ENCODE data around the gene ZNF737. TPM values are rescaled to one million over a fixed set of nuclear protein-coding genes. Genes with fewer than 3 reads are reported as not detected.
"Not testable (repeated sequence)": the region's sequence is repeated elsewhere in the genome, so short reads cannot be mapped to it uniquely, and the experiment has no call there.

The ZNF737 gene
- 21.2 and 39.7 TPM in 2 replicates for total RNA-seq (2014; rRNA removed; shearing (Covaris generic); ENCODE audit: low replicate concordance)

DNA sequence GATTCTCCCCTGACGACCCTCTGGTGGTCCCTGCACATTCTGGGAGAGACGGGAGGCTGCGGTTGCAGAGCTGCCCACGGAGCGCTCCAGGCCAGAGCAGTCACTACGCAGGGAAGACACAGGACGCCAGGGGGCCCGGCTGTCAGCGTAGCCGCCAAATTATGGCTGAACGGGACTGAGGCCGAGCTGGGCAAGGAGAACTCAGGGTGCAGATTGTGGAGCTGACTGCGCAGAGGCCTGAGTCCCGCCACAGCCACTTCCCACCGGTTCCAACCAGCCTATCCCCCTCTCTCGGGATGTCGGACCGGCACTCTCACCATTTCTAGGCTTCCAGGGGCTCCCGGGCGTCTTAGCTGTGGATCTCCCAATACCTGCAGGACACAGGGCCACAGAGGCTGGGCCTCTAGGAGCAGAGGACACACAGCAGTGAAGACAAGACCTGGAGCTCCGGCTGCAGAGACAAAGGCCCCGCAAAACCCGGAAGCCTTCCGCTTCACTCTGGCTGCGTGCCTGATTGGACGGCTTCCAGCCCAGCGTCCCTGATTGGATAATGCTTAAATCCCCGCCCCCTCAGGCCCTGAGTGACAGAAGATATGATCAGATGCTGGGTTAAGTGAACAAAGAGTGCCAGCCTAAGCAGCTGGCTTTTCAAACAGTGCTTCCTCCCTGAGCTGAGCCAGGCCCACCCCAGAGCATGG, at the start of gene ZNF737:
Gene ZNF737, minus strand, starts transcription at position 461 of the 698 bp plus-strand sequence. Its CDS starts 141 bp downstream, at position 320.
- peak; percentile 98 for DNase-seq
- H3K27ac ChIP-seq (ENCODE audit: low read length) = peak within 1 kb of the TSS; percentile 71
- H3K4me2 ChIP-seq (ENCODE audit: low read depth, low read length, poor library complexity, severe bottlenecking) = peak within 1 kb of the TSS; percentile 71
- peak within 1 kb of the TSS; percentile 80 for H3K4me3 ChIP-seq (ENCODE audit: low read length)
- H3K9me3 ChIP-seq (ENCODE audit: low read length) = peaks cover 5% of the 10 kb centered on the region
- no peak within 1 kb of the TSS; the same call in 1 of the 2 replicates for H2AFZ ChIP-seq (ENCODE audit: low read length)
- peaks cover 47% of the 10 kb centered on the region for H3K79me2 ChIP-seq (ENCODE audit: low read length)
- H3K4me1 ChIP-seq (ENCODE audit: low read length) = peaks cover 5% of the 10 kb centered on the region; the same call in 1 of the 2 replicates
- no peaks in the 10 kb centered on the region for H3K27me3 ChIP-seq (ENCODE audit: low read length)
- peaks cover 30% of the 10 kb centered on the region for H3K36me3 ChIP-seq (ENCODE audit: insufficient read depth, low read length)
- no peaks in the 10 kb centered on the region for H4K20me1 ChIP-seq (ENCODE audit: insufficient read depth, low read depth, low read length)
- peak within 1 kb of the TSS; percentile 82 for H3K9ac ChIP-seq (ENCODE audit: low read length)
- H3K9me2 ChIP-seq (replicated peaks; ENCODE audit: insufficient read depth, low read length) = no peaks in the 10 kb centered on the region

GRCh38 chr19:20614971-20615370, 49.4 kb upstream of the ZNF737 start:
- not testable (repeated sequence) for H3K27me3 ChIP-seq (ENCODE audit: low read length); H3K4me2 ChIP-seq (ENCODE audit: low read depth, low read length, poor library complexity, severe bottlenecking); H3K36me3 ChIP-seq (ENCODE audit: insufficient read depth, low read length); H3K79me2 ChIP-seq (ENCODE audit: low read length); DNase-seq; H3K4me3 ChIP-seq (ENCODE audit: low read length); H3K27ac ChIP-seq (ENCODE audit: low read length); H4K20me1 ChIP-seq (ENCODE audit: insufficient read depth, low read depth, low read length); H3K4me1 ChIP-seq (ENCODE audit: low read length); H3K9ac ChIP-seq (ENCODE audit: low read length); H3K9me2 ChIP-seq (replicated peaks; ENCODE audit: insufficient read depth, low read length); H2AFZ ChIP-seq (ENCODE audit: low read length); H3K9me3 ChIP-seq (ENCODE audit: low read length)

GRCh38 chr19:20612711-20613316, 47.2 kb upstream of the ZNF737 start:
- no peak overlapping the region for H3K4me3 ChIP-seq (ENCODE audit: low read length)
- H3K27me3 ChIP-seq (ENCODE audit: low read length) = no peaks in the 10 kb centered on the region
- no peaks in the 10 kb centered on the region for H3K4me1 ChIP-seq (ENCODE audit: low read length)
- DNase-seq = no peak
- H3K36me3 ChIP-seq (ENCODE audit: insufficient read depth, low read length) = no peaks in the 10 kb centered on the region
- no peak overlapping the region for H3K27ac ChIP-seq (ENCODE audit: low read length)
- no peaks in the 10 kb centered on the region for H4K20me1 ChIP-seq (ENCODE audit: insufficient read depth, low read depth, low read length)
- no peak overlapping the region for H3K4me2 ChIP-seq (ENCODE audit: low read depth, low read length, poor library complexity, severe bottlenecking)
- no peaks in the 10 kb centered on the region for H3K9me3 ChIP-seq (ENCODE audit: low read length)
- no peak overlapping the region for H3K9ac ChIP-seq (ENCODE audit: low read length)
- no peak overlapping the region for H2AFZ ChIP-seq (ENCODE audit: low read length)
- H3K9me2 ChIP-seq (replicated peaks; ENCODE audit: insufficient read depth, low read length) = no peaks in the 10 kb centered on the region
- H3K79me2 ChIP-seq (ENCODE audit: low read length) = no peaks in the 10 kb centered on the region

DNA sequence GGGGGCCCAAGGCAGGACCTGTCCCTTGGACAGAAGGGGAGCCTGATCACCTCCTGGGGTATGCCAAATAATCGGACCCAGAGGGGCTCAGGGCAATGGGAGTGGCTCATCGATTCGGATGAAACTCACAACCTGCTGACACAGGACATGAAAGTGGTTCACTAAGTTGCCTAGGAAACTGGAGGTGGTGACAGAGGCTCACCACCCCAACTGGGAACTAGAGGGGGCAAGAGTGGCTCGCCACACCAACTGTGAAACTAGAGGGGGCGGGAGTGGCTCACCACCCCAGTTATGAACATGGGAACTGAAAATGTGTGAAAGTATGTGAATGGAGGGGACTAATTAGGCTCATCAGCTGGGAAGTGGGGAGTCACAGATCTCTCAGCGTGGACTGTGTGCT, 46.3 kb upstream of the ZNF737 start:
- DNase-seq = no peak
- H4K20me1 ChIP-seq (ENCODE audit: insufficient read depth, low read depth, low read length) = no peaks in the 10 kb centered on the region
- no peaks in the 10 kb centered on the region for H3K36me3 ChIP-seq (ENCODE audit: insufficient read depth, low read length)
- H3K27ac ChIP-seq (ENCODE audit: low read length) = no peak overlapping the region
- no peak overlapping the region for H3K4me2 ChIP-seq (ENCODE audit: low read depth, low read length, poor library complexity, severe bottlenecking)
- no peak overlapping the region for H3K4me3 ChIP-seq (ENCODE audit: low read length)
- no peaks in the 10 kb centered on the region for H3K9me2 ChIP-seq (replicated peaks; ENCODE audit: insufficient read depth, low read length)
- no peaks in the 10 kb centered on the region for H3K9me3 ChIP-seq (ENCODE audit: low read length)
- H3K27me3 ChIP-seq (ENCODE audit: low read length) = no peaks in the 10 kb centered on the region
- no peak overlapping the region for H3K9ac ChIP-seq (ENCODE audit: low read length)
- H3K79me2 ChIP-seq (ENCODE audit: low read length) = no peaks in the 10 kb centered on the region
- no peak overlapping the region for H2AFZ ChIP-seq (ENCODE audit: low read length)
- H3K4me1 ChIP-seq (ENCODE audit: low read length) = no peaks in the 10 kb centered on the region

- Histone ChIP-seq H4K20me1 (ENCODE audit: insufficient read depth, low read depth, low read length) (no peaks in the 10 kb centered on the region), H3K36me3 (ENCODE audit: insufficient read depth, low read length) (no peaks in the 10 kb centered on the region), H3K79me2 (ENCODE audit: low read length) (no peaks in the 10 kb centered on the region), H3K4me2 (ENCODE audit: low read depth, low read length, poor library complexity, severe bottlenecking) (no peak overlapping the region), H3K27ac (ENCODE audit: low read length) (no peak overlapping the region), H3K4me3 (ENCODE audit: low read length) (no peak overlapping the region), H3K9me2 (replicated peaks; ENCODE audit: insufficient read depth, low read length) (no peaks in the 10 kb centered on the region), H3K4me1 (ENCODE audit: low read length) (no peaks in the 10 kb centered on the region), H3K27me3 (ENCODE audit: low read length) (no peaks in the 10 kb centered on the region), H3K9ac (ENCODE audit: low read length) (no peak overlapping the region), H3K9me3 (ENCODE audit: low read length) (peaks cover 3% of the 10 kb centered on the region; the same call in 1 of the 2 replicates), H2AFZ (ENCODE audit: low read length) (no peak overlapping the region)
- DNase-seq = peak; percentile 45
Measured at GRCh38 chr19:20607943-20608342, 42.4 kb upstream of the ZNF737 start.

DNA sequence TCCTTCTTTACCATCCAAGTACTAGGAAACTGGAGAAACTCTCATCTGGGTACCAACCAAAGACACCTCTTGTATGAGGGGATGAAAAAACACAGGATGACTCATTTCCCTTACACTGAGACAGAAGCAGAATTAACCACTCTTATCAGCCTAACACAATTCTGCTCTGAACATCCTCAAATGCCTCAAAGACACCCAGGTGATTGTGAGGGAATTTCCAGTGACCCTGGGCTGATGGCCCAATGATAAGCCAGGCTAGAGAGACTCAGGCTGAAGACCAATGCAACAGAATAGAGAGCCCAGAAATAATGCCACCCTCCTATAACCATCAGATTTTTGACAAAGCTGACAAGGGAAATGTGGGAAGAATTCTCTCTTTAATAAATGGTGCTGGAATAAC, 7.0 kb downstream of the ZNF737 start:
- H3K9ac ChIP-seq (ENCODE audit: low read length) = no peak overlapping the region
- peaks cover 69% of the 10 kb centered on the region for H3K36me3 ChIP-seq (ENCODE audit: insufficient read depth, low read length)
- H3K4me3 ChIP-seq (ENCODE audit: low read length) = no peak overlapping the region
- H4K20me1 ChIP-seq (ENCODE audit: insufficient read depth, low read depth, low read length) = no peaks in the 10 kb centered on the region
- H3K4me2 ChIP-seq (ENCODE audit: low read depth, low read length, poor library complexity, severe bottlenecking) = no peak overlapping the region
- peaks cover 34% of the 10 kb centered on the region for H3K9me3 ChIP-seq (ENCODE audit: low read length)
- H3K9me2 ChIP-seq (replicated peaks; ENCODE audit: insufficient read depth, low read length) = no peaks in the 10 kb centered on the region
- H2AFZ ChIP-seq (ENCODE audit: low read length) = no peak overlapping the region
- H3K4me1 ChIP-seq (ENCODE audit: low read length) = no peaks in the 10 kb centered on the region
- peaks cover 93% of the 10 kb centered on the region for H3K79me2 ChIP-seq (ENCODE audit: low read length)
- H3K27me3 ChIP-seq (ENCODE audit: low read length) = no peaks in the 10 kb centered on the region
- no peak for DNase-seq
- H3K27ac ChIP-seq (ENCODE audit: low read length) = no peak overlapping the region

GRCh38 chr19:20558011-20558410, 7.6 kb downstream of the ZNF737 start:
- no peaks in the 10 kb centered on the region for H3K4me1 ChIP-seq (ENCODE audit: low read length)
- no peaks in the 10 kb centered on the region for H4K20me1 ChIP-seq (ENCODE audit: insufficient read depth, low read depth, low read length)
- H3K79me2 ChIP-seq (ENCODE audit: low read length) = peaks cover 90% of the 10 kb centered on the region
- H3K27ac ChIP-seq (ENCODE audit: low read length) = no peak overlapping the region
- peaks cover 33% of the 10 kb centered on the region for H3K9me3 ChIP-seq (ENCODE audit: low read length)
- no peak for DNase-seq
- H3K9ac ChIP-seq (ENCODE audit: low read length) = no peak overlapping the region
- H2AFZ ChIP-seq (ENCODE audit: low read length) = no peak overlapping the region
- no peak overlapping the region for H3K4me2 ChIP-seq (ENCODE audit: low read depth, low read length, poor library complexity, severe bottlenecking)
- no peaks in the 10 kb centered on the region for H3K27me3 ChIP-seq (ENCODE audit: low read length)
- no peak overlapping the region for H3K4me3 ChIP-seq (ENCODE audit: low read length)
- H3K36me3 ChIP-seq (ENCODE audit: insufficient read depth, low read length) = peaks cover 69% of the 10 kb centered on the region
- H3K9me2 ChIP-seq (replicated peaks; ENCODE audit: insufficient read depth, low read length) = no peaks in the 10 kb centered on the region

GRCh38 chr19:20544667-20545333, 20.8 kb downstream of the ZNF737 start:
- not testable (repeated sequence) for DNase-seq; H3K27ac ChIP-seq (ENCODE audit: low read length); H3K4me2 ChIP-seq (ENCODE audit: low read depth, low read length, poor library complexity, severe bottlenecking); H3K9me2 ChIP-seq (replicated peaks; ENCODE audit: insufficient read depth, low read length); H3K4me3 ChIP-seq (ENCODE audit: low read length); H3K4me1 ChIP-seq (ENCODE audit: low read length); H2AFZ ChIP-seq (ENCODE audit: low read length); H3K79me2 ChIP-seq (ENCODE audit: low read length); H3K27me3 ChIP-seq (ENCODE audit: low read length); H3K9ac ChIP-seq (ENCODE audit: low read length); H4K20me1 ChIP-seq (ENCODE audit: insufficient read depth, low read depth, low read length)
- H3K36me3 ChIP-seq (ENCODE audit: insufficient read depth, low read length) = peaks cover 60% of the 10 kb centered on the region
- peaks cover 52% of the 10 kb centered on the region for H3K9me3 ChIP-seq (ENCODE audit: low read length)

All from Karpas-422 (cell line).